Hepatocyte (in vitro differentiated cells): Measurements from ENCODE around the gene RB1. TPM values are rescaled to one million over a fixed set of nuclear protein-coding genes. Genes with fewer than 3 reads are reported as not detected.

Experiments used
- DNase-seq: peaks from one replicate; pipeline ENCODE4 v3.0.0-alpha.2; 2016; ENCODE audit warnings: low spot score
- H2AFZ ChIP-seq: fragments of 200-600 bp; sonication (generic); 2 replicates; pipeline ENCODE4 v1.6.0; 2016; ENCODE audit warnings: antibody characterized with exemption, mild to moderate bottlenecking
- H3K27ac ChIP-seq: fragments of 200-600 bp; sonication (generic); 2 replicates; pipeline ENCODE4 v1.5.1; 2016; ENCODE audit warnings: mild to moderate bottlenecking
- H3K27me3 ChIP-seq: fragments of 200-600 bp; sonication (generic); 2 replicates; pipeline ENCODE4 v1.6.1; 2016
- H3K36me3 ChIP-seq: fragments of 200-600 bp; sonication (generic); replicated peaks from 2 replicates; pipeline ENCODE4 v1.5.1; 2016; ENCODE audit warnings: low read depth; ENCODE audit not compliant: insufficient read depth
- H3K4me1 ChIP-seq: fragments of 200-600 bp; sonication (generic); 2 replicates; pipeline ENCODE4 v1.5.1; 2016; ENCODE audit warnings: mild to moderate bottlenecking, moderate library complexity; ENCODE audit not compliant: insufficient read depth
- H3K4me2 ChIP-seq: fragments of 200-600 bp; sonication (generic); 2 replicates; pipeline ENCODE4 v1.6.0; 2016
- H3K4me3 ChIP-seq: fragments of 200-600 bp; sonication (generic); 2 replicates; pipeline ENCODE4 v1.5.1; 2016; ENCODE audit warnings: mild to moderate bottlenecking
- H3K79me2 ChIP-seq: fragments of 200-600 bp; sonication (generic); 2 replicates; pipeline ENCODE4 v1.6.0; 2017; ENCODE audit warnings: mild to moderate bottlenecking
- H3K9me2 ChIP-seq: fragments of 200-600 bp; sonication (generic); replicated peaks from 2 replicates; pipeline ENCODE4 v1.6.0; 2017; ENCODE audit warnings: mild to moderate bottlenecking; ENCODE audit not compliant: insufficient read depth
- H3K9me3 ChIP-seq: fragments of 200-600 bp; sonication (generic); 2 replicates; pipeline ENCODE4 v1.5.1; 2016; ENCODE audit warnings: low read depth, mild to moderate bottlenecking
- H4K20me1 ChIP-seq: fragments of 200-600 bp; sonication (generic); 2 replicates; pipeline ENCODE4 v1.6.0; 2016; ENCODE audit warnings: mild to moderate bottlenecking; ENCODE audit not compliant: insufficient read depth, poor library complexity, severe bottlenecking
- CTCF ChIP-seq: fragments of 200-600 bp; sonication (generic); IDR thresholded peaks from 2 replicates; pipeline ENCODE4 v1.5.1; 2016; ENCODE audit warnings: antibody characterized with exemption, mild to moderate bottlenecking; ENCODE audit not compliant: poor library complexity
- EZH2 ChIP-seq: fragments of 200-600 bp; sonication (generic); IDR thresholded peaks from 2 replicates; pipeline ENCODE4 v1.6.1; 2016; ENCODE audit warnings: antibody characterized with exemption, mild to moderate bottlenecking, borderline replicate concordance
- EZH2phosphoT487 ChIP-seq: fragments of 200-600 bp; sonication (generic); IDR thresholded peaks from one replicate; pipeline ENCODE4 v1.6.1; 2018; ENCODE audit warnings: antibody characterized with exemption, mild to moderate bottlenecking, low read depth, moderate library complexity; ENCODE audit not compliant: unreplicated experiment, severe bottlenecking
- WGBS: methylation state at CpG from one replicate; pipeline ENCODE4 v1.1.6; 2016; ENCODE audit warnings: low lambda C conversion rate; ENCODE audit errors: missing lambda C conversion rate; 5-methylcytosine and 5-hydroxymethylcytosine counted together
- polyA plus RNA-seq: library from polyadenylated mRNA; unstranded; fragments of >200 nt; fragmentation: Nextera tagmentation; extraction: Ambion mirVana; gene quantifications from 2 replicates; pipeline ENCODE4 v1.2.1, GENCODE V29; 2016
- total RNA-seq: library from RNA; depleted of rRNA; stranded (reverse); fragments of >200 nt; gene quantifications from 2 replicates; pipeline ENCODE4 v1.2.3, GENCODE V29; 2014

The RB1 gene
- total and polyA plus RNA-seq, 2 experiments from 2014 or later, result 17.5 to 45.1 TPM

DNA sequence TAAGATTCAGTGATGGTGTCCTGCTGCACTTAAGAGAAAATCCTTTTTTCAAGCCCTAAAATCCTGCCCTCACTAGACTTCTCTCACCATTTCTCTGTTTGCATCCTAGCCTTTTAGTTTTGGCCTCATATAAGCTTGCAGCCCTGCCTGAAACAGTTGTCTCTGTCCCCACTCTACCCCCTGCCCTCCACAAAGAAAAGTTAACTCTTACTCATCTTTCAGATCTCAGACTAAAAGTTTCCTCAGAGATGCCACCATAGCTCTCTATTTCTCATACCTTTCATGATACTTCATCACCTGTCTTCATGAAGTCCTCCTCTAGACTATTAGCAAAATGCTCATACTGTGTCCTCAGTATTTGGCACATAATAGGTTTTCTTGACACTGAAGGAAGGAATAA, 37.4 kb upstream of the RB1 start:
- Histone ChIP-seq H3K4me1 (no peaks in the 10 kb centered on the region), H3K4me2 (no peak overlapping the region), H3K27ac (no peak overlapping the region), H3K9me2 (no peaks in the 10 kb centered on the region), H4K20me1 (no peaks in the 10 kb centered on the region), H2AFZ (no peak overlapping the region), H3K79me2 (peaks cover 3% of the 10 kb centered on the region), H3K27me3 (no peaks in the 10 kb centered on the region), H3K36me3 (no peaks in the 10 kb centered on the region), H3K9me3 (no peaks in the 10 kb centered on the region), H3K4me3 (no peak overlapping the region)
- TF ChIP-seq EZH2 (no peak), CTCF (no peak), EZH2phosphoT487 (no peak)
- DNase-seq, result no peak

DNA sequence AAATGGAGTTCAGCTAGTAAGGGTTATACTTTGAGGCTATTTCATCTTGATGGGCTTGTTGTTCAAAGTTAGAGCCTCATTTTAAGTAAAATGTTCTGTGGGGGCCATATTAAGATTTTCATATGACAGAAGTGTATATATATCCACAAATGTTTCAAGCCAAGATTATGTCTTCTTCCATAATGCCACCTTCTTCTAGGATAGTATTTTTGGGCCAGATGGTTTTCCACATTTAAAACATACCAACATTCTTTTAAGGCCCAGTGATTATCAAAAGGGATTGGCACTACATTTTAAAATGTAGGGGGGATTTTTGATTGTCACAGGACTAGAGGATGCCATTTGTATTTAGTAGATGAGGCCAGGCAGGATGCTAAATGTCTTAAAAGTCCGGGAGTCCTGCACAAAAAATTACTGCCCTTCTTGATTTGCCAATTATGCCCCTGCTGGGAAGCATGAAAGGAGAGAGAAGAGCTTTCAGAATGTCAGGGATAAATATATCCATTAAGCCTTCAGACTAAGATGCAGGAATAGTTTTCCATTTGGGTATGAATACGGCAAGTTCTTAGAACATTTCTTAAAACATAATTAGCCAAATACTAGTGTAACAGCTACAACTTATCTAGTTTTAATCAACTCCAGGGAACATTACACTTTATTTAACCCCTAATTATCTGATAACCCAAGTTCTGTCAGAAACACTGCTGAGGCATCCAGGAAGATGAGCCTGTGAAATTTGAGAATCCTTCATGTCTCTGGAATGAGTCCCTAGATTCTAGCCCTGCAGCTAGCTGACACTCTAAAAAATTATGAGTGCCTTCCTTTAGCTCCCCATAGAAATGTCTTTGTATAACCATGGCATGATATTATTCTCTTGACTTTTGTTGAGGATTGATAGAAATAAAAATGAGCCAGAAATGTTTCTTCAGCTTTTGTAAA, 36.6 kb upstream of the RB1 start:
- Histone ChIP-seq H3K27ac (no peak overlapping the region), H3K9me3 (no peaks in the 10 kb centered on the region), H2AFZ (no peak overlapping the region), H3K4me1 (no peaks in the 10 kb centered on the region), H3K79me2 (peaks cover 3% of the 10 kb centered on the region), H3K4me2 (no peak overlapping the region), H3K4me3 (no peak overlapping the region), H3K27me3 (no peaks in the 10 kb centered on the region), H4K20me1 (no peaks in the 10 kb centered on the region), H3K36me3 (no peaks in the 10 kb centered on the region), H3K9me2 (no peaks in the 10 kb centered on the region)
- DNase-seq, result no peak
- 53% methylated on average over 2 of the region's 2 CpGs for WGBS
- TF ChIP-seq EZH2, result no peak
- TF ChIP-seq CTCF, result no peak
- no peak for TF ChIP-seq EZH2phosphoT487

- TF ChIP-seq EZH2phosphoT487 (no peak), EZH2 (no peak), CTCF (no peak)
- H3K9me2 ChIP-seq, result no peaks in the 10 kb centered on the region
- H3K79me2 ChIP-seq, result peaks cover 3% of the 10 kb centered on the region
- no peaks in the 10 kb centered on the region for H4K20me1 ChIP-seq
- WGBS, result 97% methylated on average over 4 of the region's 4 CpGs
- no peak overlapping the region for H3K4me3 ChIP-seq
- no peak overlapping the region for H2AFZ ChIP-seq
- H3K4me2 ChIP-seq, result no peak overlapping the region
- no peaks in the 10 kb centered on the region for H3K27me3 ChIP-seq
- H3K4me1 ChIP-seq, result no peaks in the 10 kb centered on the region
- H3K9me3 ChIP-seq, result no peaks in the 10 kb centered on the region
- no peaks in the 10 kb centered on the region for H3K36me3 ChIP-seq
- DNase-seq, result no peak
- H3K27ac ChIP-seq, result no peak overlapping the region
Observed at GRCh38 chr13:48268019-48268418, 35.5 kb upstream of the RB1 start.
